SK-N-DZ (cell line): ENCODE results near the gene MISP.
A peak's percentile ranks its signal among the peaks of the same experiment; 100 is the strongest.

Experiments
- DNase-seq: peaks from one replicate; pipeline ENCODE4 v3.0.0-alpha.2; 2015; ENCODE audit warnings: low spot score

MISP gene

DNA sequence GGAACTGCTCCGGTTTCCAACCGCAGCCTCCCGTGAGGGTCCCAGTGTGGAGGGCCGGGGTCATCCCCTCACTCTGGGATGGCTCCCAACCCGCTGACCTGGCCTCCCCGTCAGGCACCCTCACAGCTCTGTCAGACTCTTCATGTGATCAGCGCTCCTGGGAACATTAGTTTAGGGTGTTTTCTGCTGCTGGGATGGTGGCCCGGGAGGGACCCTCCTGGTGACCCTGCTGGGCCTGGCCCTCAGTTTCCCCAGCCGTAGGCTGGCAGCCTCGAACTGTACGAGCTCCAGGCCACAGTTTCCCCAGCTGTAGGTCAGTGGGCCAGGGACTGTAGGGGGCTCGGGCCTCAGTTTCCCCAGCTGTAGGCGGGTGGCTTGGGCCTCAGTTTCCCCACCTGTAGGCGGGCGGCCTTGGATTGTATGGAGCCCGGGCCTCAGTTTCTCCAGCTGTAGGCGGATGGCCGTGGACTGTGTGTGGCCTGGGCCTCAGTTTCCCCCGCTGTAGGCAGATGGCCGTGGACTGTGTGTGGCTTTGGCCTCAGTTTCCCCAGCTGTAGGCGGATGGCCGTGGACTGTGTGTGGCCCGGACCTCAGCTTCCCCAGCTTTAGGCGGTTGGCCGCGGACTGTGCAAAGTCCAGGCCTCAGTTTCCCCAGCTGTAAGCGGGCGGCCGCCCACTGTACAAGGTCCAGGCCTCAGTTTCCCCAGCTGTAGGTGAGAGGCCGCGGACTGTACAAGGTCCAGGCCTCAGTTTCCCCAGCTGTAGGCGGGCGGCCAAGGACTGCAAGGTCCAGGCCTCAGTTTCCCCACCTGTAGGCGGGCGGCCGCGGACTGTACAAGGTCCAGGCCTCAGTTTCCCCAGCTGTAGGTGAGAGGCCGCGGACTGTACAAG, 45.0 kb downstream of the MISP start:
- DNase-seq: no peak

DNA sequence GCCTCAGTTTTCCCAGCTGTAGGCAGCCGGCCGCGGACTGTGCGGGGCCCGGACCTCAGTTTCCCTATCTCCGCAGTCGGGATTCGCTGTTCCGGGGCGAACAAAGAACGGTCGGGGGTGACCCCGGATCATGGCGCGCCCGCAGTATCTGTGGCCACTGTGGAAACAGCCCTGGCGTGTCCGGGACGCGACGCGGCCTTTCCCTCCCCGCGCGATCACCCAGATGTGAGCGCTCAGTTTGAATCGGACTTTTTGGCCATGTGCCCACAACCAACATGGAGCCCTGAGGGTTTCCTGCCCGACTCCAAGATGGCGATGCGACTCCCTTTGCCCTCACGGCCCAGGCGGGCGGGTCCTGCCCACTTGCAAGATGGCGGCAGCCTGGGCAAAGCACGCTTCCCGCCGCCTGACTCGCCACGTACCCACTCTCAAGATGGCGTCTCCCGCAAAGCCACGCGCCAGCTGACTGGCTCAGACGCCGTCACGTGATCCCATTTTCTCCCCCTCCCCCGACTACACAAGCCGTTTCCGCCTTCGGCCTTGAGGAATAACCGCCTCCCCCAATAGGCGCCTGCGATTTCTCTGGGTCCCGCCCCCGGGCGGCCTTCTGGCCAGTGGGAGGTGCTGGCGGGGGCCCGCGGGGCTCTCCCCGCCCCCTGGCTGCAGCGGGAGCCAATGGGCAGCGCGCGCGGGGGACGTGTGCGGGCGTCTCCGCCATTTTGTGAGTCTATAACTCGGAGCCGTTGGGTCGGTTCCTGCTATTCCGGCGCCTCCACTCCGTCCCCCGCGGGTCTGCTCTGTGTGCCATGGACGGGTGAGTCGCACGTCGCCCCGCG, 46.0 kb downstream of the MISP start, which contains the start of gene PTBP1:
PTBP1 (plus strand) TSS at position 761 of the 836 bp plus-strand sequence; CDS start at position 807, 46 bp downstream.
- DNase-seq: peak; percentile 100

DNA sequence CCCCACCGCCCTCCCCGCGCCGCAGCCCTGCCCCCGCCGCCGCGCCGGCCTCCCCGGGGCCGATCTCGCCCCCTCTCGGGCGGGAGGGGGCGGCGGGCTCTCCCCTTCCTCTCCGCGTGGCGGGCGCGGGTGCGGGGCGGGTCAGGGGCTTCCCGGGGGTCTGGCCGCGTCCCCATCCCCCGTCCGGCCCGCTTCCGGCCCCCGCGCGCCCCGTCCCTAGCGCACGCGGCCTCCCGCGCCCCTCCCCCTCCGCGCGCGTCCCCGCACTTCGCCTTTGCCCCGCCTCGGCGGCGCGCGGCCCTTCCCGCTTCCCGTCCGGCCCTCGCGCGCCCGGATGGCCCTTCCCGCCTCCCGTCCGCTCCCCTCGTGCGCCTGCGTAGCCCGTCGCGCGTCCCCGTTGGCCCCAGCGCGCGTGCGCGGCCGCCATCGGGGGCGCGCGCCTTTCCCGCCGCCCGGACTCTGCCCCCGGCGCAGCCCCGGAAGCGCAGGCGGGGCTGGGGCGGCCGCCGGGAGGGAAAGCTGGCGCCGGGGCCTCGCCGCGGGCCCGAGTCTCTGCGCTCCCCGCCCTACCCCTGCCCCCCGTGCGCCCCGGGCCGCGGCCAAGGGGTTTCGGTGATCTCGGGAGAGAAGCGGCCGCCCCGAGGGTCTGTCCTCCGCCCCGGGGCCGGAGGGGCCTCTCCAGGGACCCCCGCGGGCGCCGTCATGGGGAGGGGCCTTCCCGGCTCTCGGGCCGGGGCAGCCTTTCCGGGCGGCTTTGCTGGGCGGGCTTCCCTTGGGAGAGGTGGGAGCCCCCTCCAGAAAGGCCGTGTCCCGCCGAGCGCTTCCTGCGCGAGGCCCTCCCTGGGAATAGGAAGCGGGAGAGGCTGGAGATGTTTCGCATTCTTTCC, 46.9 kb downstream of the MISP start:
- peak; percentile 86 for DNase-seq

DNA sequence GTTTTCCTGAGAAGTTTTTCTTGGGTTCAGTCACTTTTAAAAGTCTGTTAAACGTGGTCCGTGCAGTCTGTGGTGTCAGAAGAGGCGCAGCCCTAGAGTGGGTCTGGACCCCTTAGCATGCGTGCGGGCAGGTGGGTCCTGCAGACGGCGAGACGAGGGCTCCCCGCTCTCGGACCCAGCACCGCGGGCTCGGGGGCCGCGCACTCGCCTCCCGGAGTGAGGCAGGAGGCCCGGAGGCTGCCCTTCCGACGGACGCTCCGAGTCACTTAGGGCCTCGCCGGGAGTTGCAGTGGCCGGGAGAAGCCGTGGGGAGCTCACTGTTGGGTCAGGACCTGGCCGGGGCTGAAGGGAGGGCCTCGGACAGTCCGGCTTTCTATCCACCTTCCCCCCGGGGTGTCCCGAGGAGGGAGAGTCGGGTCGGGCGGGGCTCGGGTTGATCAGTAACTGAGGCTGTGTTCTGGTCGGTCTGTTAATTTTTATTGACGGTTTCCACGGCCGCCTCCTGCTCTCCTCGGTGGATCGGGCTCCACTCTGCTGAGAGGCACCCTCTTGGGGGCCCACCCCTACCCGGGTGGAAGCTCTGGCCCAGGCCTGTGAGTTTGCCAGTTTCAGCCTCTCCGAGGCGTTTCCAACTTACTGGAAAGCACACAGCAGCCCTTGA, 47.6 kb downstream of the MISP start:
- DNase-seq: no peak

DNA sequence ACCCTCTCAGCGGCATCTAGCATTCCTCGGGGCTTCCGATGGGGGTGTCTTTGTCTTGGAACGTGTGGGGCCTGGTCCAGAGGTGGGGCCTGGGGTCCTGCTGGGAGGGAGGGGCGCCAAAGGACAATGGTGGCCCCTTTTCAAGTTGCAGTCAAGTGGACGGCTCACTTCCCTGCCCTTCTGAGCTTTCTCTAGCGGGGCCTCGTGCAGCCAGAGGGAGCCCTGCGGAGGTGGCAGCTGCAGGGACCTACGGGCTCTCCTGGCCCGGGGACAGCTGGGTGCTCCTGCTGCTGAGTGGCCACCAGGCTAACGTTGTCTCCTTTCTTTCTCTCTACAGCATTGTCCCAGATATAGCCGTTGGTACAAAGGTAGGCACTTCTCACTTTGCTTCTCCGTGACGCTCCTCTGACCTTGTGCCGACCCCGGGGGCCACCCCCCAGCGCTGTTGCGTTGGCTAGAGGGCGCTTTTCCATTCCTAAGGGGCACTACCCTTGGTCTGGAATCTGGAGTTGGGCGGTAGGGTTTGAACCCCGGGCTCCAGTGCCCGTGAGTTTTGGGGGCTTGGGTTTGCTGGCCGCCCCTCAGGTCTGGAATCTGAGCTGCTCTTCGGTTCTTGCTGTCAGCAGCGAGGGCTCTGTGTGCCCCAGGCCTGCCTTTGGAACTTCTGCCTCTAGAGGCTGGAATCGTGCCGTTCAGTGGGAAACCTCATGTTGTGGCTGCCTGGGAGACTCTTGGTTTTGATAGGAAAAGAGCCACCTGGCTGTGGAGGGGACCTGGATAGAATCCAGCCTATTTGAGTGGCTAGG, 48.4 kb downstream of the MISP start:
- DNase-seq: peak; percentile 58

DNA sequence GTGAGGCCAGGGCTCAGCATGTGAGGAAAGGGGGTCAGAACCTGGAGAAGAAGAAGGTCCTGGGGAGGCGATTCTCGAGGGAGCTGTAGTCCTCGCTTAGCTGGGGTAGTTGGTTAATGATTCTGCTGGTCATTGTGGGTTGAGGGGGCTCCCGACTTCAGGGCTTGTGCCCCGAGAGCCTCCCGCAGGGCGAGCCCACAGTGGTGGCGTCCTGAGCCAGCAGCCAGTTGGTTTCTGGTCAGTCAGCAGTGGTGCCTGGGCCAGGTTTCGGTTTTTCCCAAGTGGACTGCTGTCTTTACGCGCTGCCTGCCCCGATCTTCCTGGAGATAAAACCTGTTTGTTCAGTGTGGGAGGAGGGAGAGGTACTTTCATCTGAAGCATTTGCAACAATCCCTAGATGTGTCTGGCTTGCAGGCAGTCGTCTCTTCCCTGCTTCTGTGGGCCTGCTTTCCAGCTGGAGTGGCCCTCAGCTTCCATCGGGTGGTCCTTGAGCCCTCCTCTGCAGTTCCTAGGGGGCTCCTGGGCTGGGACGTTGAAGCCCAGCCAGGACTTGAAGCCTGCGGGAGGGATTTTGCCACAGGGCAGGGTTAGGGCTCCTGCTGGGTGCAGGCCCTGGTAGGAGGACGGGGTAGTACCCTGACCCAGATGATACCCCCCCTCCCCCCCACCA, 49.6 kb downstream of the MISP start:
- no peak for DNase-seq

DNA sequence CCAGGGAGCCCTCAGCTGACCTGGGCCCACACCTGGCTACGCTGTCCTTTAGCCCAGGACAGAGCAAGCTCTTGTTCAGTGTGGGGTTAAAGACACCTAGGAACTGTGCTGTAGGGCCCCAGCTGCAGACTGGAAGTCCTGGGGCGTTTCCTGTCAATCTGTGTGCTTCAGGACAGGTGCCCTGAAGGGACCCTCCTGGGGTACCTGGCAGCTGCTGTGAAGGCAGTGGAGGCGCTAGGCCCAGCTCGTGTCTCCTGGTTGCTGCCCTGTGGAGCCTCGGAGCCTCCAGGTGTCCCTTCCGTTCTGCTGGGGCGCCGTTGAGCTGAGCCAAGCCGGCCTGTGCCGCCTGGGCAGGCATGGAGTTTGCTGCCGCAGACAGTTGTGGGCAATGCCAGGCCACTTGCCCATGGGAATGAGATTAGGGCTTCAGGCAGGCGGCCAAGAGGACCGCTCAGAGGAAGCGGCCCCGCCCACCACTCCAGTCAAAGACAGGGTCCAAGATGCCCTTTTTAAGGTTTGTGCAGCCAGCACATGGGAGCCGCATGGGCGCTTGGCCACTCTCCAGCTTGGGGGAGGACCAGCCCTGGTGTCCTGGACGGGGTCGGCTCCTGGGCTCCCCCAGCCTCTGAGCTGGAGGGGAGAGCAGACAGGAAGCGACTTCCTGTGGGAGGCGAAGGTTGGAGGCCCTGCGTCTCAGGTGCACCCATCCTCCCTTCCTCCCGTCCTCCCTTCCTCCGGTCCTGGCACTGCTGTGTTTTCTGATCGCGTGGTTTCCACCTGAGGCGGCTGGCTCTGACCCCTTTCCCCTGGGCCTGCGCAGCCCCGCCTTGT, 50.3 kb downstream of the MISP start:
- DNase-seq: no peak

DNA sequence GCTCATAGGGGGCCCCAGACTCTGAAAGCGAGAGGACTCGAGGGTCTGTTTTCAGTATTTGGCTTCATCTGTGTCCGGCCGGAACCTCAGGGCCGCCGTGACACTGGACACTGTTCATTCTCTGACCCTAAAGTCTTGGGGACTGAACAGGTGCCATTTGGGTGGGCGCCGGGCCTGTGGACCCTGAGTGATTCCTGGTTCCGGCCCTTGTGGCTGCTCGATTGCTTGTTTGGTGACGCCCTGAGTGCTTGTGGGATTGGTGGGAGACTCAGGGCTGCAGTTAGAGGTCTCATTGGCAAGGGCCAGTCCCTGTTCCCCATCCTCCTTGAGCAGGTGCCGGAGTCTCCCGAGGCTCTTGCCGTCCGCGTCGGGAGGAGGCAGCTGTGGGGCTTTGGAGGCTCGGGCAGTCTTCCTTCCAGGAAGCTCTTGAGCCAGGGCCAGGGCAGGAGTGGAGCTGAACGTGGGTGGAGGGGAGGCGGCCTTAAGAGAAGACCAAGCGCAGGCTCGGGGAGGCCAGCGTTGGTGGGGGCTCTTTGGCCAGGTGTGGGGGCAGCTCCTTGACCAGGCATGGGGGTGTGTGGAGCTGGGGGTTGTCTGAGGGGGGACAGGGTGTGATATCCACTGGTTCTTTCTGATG, 51.1 kb downstream of the MISP start:
- no peak for DNase-seq

DNA sequence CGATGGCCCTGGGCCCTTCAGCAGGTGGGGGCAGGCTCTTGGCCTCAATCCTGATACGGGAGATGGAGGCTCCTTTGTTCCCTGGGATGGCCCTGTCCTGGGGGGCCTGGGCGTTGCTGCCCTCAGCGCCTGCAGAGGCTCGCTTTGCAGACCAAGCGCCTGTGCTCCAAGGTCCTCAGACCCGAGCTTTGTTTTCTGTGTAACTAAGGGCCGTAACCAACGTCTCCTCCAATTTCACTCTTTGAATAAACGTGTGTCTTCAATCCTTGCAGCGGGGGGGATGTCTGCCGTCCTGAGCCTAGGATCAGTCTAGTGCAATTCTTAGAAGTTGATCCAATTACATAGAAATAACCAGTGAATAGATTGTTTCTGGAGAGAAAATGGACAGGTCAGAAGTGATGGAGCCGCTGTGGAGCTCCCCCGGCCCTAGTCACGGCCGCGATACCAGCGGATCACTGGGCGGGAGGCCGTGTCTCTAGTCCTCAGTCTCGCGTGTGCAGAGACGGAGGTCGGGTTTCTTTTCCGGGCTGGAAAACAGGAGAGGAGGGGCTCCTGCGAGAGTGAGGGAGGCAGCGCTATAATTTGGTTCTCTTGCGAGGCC, 51.7 kb downstream of the MISP start:
- DNase-seq: no peak

DNA sequence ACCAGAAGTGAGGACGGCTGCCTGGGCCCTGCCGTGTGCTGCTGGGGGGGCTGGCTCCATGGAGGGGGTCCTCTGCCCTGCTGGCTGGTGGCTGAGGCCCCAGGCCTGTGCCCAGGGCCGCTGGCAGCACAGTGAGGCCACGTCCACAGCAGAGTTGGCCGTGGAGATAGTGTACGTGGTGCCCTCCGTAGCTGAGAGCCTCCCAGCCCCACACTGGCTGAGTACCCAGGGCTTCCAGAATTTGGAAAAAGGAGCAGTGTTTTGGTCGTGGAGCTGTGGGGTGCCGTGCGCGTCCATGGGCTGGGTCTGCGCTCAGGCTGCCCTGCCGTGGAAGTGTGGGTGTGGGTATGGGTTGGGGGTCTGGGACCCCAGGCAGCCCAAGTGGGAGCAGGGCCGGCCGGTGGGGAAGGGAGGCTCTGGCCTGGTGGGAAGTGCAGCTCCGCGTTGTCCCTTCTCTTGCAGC, 52.2 kb downstream of the MISP start:
- DNase-seq: no peak

DNA sequence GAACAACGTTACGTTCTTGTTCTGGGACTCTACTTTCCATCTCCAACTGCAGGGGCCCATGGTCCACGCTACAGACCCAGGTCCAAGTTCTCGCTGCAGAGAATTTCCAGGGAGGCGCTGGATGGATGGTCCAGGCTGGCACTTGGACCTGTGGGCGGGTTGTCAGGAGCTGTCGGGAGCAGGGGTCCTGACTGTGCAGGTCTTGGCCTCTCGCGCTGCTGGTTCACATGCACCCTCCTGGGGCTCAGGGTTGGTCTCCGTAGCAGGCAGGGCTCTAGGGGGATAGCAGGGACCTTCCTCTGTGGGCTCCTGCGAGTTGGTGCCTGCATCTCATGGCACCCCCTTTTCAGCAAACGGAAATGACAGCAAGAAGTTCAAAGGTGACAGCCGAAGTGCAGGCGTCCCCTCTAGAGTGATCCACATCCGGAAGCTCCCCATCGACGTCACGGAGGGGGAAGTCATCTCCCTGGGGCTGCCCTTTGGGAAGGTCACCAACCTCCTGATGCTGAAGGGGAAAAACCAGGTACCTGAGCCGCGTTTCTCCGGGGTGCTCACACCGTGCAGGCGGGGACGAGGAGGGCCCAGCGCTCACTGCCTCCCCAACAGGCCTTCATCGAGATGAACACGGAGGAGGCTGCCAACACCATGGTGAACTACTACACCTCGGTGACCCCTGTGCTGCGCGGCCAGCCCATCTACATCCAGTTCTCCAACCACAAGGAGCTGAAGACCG, 52.9 kb downstream of the MISP start:
- no peak for DNase-seq

DNA sequence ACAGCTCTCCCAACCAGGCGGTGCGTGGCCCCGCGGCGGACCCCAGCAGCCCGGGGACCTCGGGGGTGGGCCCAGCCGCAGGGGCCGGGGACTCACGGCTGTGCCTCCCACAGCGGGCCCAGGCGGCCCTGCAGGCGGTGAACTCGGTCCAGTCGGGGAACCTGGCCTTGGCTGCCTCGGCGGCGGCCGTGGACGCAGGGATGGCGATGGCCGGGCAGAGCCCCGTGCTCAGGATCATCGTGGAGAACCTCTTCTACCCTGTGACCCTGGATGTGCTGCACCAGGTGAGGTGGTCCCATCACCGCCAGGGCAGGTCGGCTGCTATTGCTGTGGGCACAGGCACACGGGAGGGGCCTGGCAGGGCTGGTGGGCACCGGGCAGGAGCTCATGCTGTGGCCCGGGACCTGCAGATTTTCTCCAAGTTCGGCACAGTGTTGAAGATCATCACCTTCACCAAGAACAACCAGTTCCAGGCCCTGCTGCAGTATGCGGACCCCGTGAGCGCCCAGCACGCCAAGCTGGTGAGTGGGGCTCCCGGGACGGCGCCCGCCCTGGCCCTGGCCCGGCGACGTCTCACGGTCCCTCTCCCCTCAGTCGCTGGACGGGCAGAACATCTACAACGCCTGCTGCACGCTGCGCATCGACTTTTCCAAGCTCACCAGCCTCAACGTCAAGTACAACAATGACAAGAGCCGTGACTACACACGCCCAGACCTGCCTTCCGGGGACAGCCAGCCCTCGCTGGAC, 53.7 kb downstream of the MISP start:
- DNase-seq: no peak

DNA sequence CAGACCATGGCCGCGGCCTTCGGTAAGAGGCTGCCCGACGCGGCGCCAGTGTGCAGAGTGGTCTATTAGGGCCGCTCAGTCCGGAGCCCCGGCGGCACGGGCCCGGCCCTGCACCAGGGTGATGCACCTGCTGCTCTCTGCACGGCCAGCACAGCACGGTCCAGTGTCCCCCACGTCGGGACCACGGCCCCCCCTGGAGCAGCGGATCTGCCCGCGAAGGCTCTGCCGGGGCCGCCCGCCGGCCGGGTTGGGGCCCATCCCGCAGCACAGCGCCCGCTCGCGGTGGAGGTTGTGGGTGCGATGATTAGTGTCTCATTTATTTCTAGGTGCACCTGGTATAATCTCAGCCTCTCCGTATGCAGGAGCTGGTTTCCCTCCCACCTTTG, 54.2 kb downstream of the MISP start:
- DNase-seq: no peak

DNA sequence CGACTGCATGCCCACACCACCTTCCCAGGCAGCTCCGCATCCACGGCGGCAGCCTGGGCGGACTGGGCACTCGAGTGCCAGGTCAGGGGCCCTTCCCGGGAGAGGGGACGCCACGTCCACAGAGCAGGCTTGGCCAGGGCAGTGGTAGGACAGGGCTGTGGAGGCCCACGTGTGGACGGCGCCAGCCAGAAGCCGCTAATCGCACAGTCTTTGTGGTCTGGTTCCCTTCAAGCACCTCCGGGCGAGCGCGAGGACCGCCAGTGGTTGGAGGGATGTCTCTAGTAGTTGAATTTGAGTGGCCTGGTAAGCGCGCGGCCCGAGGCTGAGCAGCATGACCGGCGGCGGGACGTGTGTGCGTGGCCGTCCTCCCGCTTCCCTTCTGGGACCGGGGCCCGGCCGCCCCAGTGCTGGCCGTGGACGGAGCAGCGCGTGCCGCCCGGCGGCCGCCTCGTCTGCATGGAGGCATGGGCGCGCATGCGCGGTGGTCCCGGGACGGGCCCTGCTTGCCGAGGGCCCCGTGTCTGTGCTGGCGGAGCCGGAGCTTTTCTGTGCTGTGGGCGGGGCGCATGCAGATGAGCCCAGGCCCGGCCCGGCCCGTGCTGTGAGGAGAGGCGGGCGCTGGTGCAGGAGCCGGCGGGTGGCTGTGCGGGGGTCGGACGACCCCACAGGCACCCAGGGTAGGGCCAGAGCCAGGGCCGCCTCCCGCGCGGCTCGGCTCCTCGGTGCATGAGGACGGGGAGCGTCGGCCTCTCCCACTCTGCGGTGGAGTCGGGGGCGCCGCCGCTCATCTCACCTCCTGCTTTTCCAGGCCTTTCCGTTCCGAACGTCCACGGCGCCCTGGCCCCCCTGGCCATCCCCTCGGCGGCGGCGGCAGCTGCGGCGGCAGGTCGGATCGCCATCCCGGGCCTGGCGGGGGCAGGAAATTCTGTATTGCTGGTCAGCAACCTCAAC, 55.0 kb downstream of the MISP start:
- no peak for DNase-seq

DNA sequence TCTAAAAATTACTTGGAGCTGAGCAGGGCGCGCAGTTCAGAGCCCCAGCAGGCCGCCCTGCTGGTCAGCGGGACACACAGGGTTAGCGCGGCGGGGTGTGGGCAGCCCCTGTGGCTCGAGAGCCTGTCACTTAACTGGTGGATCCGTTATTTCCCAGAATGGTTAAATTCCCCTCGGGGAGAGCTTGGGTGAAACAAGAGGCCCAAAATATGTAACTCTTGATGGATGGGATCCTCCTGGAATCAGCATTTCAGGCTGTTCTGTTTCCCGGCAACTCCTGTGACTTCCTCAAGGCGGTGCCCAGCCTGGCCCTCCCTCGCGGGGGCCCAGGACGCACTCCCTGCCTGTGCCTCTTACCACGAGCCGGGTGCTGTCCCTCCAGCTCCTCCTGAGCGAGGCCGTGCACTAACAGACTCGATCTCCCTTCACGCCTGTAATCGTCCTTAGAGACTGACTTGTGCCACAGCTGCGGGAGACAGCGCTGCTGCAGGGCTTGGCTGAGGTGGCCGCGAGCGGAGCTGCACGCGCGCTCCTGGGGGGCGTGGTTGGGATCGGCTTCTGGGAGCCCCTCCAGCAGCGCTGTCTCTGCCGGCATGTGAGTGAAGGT, 56.0 kb downstream of the MISP start:
- no peak for DNase-seq
